HG03039 (cell line): ENCODE measurements around the gene FAM180A.
"Not testable (repeated sequence)": the region's sequence is repeated elsewhere in the genome, so short reads cannot be mapped to it uniquely, and the experiment has no call there.

ENCODE experiments used
- ATAC-seq: cut with Tn5 transposase; IDR thresholded peaks from one replicate; pipeline ENCODE4 v1.9.1; 2021; ENCODE audit warnings: mild to moderate bottlenecking, moderate library complexity; ENCODE audit not compliant: unreplicated experiment

FAM180A gene

DNA sequence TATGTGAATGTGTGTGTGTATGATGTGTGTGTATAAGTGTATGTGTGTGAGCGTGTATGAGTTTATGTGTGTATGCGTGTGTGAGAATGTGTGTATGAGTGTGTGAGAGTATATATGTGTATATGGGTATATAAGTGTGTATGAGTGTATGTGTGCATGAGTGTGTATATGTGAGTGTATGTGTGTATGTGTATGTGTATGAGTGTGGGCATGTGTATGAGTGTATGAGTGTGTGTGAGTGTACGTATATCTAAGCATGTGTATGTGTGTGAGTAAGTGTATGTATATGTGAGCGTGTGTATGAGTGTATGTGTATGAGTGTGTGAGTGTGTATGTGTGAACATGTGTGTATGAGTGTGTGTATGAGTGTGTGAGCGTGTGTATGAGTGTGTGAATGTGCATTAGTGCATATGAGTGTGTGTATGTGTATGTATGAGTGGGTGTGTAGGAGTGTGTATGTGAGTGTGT is 33.5 kb downstream of the FAM180A start:
- ATAC-seq: no peak

DNA sequence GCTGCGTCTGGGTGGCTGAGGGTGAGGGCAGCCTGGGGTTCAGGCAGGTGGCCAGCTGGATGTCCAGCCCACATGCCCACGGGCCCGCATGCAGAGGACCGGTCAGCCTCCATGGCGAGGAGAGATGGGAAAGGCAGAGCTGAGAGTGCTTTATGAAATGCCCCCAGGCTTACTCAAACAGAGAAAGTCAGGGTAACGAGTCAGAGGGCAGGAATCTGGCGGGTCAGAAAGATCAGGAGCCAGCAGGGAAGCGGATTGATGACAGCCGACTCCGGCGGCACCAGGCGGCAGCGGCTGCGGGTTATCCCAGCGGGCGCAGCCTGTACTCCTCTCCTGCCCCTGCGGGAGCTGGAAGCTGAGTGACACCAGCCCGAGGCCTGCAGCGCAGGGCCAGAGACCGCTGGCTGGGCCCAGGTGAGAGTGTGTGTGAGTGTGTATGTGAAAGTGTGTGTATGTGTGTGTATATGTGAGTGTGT is 34.0 kb downstream of the FAM180A start:
- ATAC-seq: no peak

DNA sequence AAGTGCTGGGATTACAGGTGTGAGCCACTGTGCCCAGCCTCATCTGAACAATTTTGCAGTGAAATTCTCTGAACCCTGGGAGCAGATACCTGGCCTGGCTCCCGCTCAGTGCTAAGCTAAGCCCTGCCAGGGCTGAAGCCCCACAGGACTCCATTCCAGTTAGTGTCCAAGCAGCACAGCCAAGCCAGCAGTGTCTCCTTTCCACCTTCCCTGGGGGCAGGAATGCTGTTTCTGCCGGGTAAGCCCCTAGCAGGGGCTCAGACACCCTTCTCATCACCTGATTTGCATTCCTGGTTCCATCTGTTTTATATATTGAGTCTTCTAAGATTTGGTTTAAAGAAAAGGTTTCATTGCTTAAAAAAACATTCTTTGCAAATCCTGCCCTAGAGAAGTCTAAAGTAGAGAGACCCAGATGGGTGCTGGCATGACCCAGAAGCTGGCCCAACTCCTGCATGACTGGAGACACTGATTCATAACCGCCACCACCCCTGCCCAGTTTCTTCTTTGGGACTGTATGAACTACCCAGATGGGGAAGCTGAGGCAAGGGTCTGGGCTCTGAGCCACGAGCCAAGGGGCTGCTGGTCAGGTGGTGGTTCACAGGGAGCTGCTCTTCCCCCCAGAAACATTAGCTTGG is 34.7 kb downstream of the FAM180A start:
- no peak for ATAC-seq

DNA sequence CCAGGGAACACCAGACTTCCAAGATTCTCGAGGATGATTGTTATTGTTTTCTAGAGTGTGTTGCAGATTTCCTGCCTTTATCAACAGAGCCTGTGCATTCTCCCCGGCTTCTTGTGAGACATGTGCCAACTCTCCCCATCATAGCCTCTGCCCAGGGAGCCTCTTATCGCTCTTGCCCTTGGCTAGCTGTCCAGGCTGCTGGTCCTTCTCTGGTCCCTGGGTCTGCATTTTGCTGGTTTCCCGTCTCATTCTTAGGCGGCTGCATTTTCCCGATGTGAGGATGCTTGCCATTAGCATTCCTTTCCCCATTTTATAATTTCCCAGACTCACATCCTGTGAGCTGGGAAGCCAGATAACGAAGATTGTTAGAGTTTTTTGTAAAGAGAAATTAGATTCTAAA is 35.8 kb downstream of the FAM180A start:
- no peak for ATAC-seq

GRCh38 chr7:135712182-135712782 is 36.3 kb downstream of the FAM180A start:
- no peak for ATAC-seq

DNA sequence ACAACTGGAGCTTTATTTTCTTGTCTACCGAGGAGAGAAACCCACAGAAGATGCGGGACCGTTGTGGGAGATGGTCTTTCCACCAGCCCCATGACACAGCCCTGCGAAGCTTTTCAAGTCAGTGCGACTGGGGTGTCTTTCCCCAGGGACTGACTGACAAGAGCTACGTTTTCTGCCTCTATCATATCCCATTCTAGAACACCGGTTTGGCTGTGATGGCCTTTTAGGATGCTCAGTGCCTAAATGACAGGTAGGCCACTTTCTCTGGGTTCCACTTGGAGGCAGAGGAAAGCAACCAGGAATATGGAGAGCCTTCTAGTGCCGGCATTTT is 37.5 kb downstream of the FAM180A start:
- no peak for ATAC-seq

DNA sequence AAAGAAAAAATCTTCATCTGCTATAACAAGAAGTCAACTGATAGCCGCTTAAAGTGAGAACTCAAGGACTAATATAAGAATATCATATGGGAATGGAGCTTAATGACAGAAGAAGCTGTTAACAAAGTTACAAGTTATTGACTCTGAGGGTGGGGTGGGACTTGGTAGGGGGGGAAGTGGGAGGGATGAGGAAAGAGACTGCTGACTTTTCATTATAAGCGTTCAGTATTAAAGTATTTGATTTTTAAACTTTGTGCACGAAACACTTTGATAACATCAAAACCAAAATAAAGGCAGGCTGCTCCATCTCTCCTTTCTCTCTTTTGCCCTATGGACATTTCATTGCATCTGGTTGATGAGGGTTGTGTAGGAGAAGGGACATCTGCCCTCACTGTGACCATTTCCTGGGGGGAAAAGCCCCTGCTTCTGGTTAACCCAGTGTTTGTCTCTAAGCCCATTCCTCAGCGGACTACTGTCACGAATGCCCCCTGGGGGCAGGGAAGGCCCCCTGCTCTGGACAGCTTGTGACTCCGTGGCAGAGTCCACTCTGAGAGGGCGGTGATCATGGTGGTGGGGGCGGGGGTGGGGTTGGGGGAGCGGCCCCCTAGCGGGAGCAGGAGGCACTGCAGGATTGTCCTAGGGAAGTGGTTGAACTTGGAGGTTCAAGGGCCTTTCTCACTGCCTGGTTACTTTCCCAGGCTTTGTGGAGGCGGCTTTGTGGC is 38.0 kb downstream of the FAM180A start:
- ATAC-seq: no peak

- ATAC-seq: no peak
These were observed 39.1 kb downstream of the FAM180A start for GRCh38 chr7:135709508-135709907.

- no peak for ATAC-seq
These were observed 40.6 kb downstream of the FAM180A start for GRCh38 chr7:135708041-135708440.

GRCh38 chr7:135707570-135707966 is 41.0 kb downstream of the FAM180A start:
- ATAC-seq: no peak

GRCh38 chr7:135706858-135707569 is 41.6 kb downstream of the FAM180A start:
- no peak for ATAC-seq

GRCh38 chr7:135706038-135706742 is 42.4 kb downstream of the FAM180A start:
- ATAC-seq: no peak

DNA sequence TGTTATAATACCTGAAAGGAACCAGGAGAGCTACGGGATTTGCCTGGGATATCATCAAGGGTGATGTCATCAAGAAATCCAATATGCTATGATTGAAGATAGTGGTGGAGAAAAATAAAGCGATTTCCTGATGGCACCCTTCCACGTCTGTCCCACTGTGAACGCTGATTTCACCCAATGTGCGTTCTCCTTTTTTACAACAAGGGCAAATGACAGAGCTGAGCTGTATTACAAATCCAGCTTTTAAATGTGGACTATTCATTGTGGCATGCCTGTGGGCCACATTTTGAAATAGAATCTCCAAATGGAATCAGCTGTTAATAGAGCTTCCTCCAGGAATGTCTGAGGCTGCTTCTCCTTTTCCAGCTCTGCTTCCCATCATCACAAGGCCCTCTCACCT is 43.9 kb downstream of the FAM180A start:
- no peak for ATAC-seq

DNA sequence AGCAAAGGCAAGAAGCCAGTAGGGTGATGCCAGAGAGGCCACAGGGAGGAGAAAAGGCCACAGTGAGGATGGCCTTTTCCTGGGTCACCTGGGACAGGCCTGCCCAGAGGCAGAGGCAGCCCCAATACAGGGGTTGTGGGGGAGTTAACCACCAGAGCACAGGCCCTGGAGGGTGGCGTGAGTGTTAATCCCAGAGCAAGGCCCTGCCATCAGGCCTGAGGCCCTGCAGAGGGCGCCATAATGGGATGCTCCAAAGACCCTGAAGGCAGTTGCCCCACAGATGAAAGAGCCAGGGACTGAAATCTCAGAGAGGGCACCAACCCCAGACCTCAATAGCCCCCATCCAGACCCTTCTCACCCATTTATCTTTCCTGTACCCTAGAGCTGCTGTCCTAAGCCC is 44.5 kb downstream of the FAM180A start:
- no peak for ATAC-seq

- ATAC-seq: no peak
These were observed 51.1 kb downstream of the FAM180A start for GRCh38 chr7:135697276-135698049.

DNA sequence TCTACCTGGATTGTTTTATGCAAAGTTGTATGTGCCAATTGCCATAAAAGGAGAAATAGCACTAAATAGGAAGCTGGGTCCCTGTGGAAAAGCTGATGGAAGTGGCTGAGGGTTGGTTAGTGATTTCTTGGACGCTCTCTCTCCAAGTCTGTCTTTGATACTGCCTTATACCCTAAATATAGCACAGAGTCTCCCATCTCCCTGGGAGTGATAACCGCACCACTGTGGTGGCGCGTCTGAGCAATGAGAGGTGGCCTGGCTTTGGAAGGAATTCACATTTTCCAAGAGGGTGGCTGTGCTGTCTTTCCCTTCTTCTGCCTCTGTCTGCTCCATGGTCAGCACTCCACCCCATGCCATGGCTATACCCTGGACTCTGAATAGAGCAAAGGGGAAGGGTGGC is 55.1 kb downstream of the FAM180A start:
- no peak for ATAC-seq

DNA sequence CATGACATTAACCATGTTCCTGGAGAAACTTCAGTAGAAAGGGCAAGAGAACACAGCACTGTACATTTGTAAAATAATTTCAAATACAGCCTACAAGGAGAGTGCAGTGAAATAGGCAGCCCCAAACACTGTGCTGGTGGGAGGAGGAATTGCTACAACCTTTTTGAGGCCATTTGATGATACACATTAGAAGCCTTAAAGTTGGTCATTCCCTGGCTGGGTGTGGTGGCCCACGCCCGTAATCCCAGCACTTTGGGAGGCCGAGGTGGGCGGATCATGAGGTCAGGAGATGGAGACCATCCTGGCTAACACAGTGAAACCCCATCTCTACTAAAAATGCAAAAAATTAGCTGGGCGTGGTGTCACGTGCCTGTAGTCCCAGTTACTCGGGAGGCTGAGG is 56.0 kb downstream of the FAM180A start:
- ATAC-seq: not testable (repeated sequence)

- ATAC-seq: no peak
These were observed 56.6 kb downstream of the FAM180A start for GRCh38 chr7:135692055-135692454.

- ATAC-seq: no peak
These were observed 58.0 kb downstream of the FAM180A start for GRCh38 chr7:135690566-135690965.

- no peak for ATAC-seq
These were observed 61.1 kb downstream of the FAM180A start for GRCh38 chr7:135687466-135687865.
